Measurements from ENCODE around the gene RPS6KA1. TPM values are rescaled to one million over a fixed set of nuclear protein-coding genes. Genes with fewer than 3 reads are reported as not detected.

RPS6KA1 gene
- total and polyA plus RNA-seq, 2 of the 13 experiments (the other 11 are each of a cell fraction or from before 2014, with no cell fraction given) = 19.6 to 24.2 TPM

DNA sequence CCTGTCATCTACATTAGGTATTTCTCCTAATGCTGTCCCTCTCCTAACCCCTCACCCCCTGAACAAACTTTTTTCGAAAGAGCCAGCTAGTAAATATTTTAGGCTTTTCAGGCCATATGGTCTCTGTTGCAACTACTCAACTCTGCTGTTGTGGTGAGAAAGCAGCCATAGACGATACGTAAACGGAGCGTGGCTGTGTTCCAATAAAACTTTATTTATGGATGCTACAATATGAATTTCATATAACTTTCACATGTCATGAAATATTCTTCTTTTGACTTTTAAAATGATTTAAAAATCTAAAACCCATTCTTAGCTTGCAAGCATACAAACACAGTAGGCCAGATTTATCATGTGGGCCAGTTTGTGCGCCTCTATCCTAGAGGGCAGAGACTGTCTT is 11.2 kb upstream of the RPS6KA1 start:
- H3K27ac ChIP-seq (ENCODE audit: extremely low read length, insufficient read depth, low read length) = no peak overlapping the region
- no peaks in the 10 kb centered on the region for H3K36me3 ChIP-seq (replicated peaks in 1 of 2; ENCODE audit: control insufficient read depth in 1 of 2, insufficient read depth in 2 of 2, low read length in 2 of 2)
- WGBS (ENCODE audit: low lambda C conversion rate) = 60% methylated on average over 6 of the region's 6 CpGs
- intact Hi-C loops (cut with micrococcal nuclease; ENCODE audit: unreplicated experiment) = no loop called here
- H2AFZ ChIP-seq (ENCODE audit: low read length) = no peak overlapping the region
- no peaks in the 10 kb centered on the region for H4K20me1 ChIP-seq (ENCODE audit: insufficient read depth, low read length)
- in situ Hi-C loops (cut with HindIII; ENCODE audit: extremely low pct_ligation_motif_present, low pct_unique_long_range_greater_than_20kb) = no loop called here
- H3K27me3 ChIP-seq (ENCODE audit: control insufficient read depth in 1 of 2, insufficient read depth in 2 of 2, low read length in 2 of 2) = peaks cover 0 to 7% of the 10 kb centered on the region in 2 experiments; a peak in 3 of 5 replicates
- 0 out of 2 replicates have a peak, but pooled peaks cover 6% of the 10 kb centered on the region for H3K4me1 ChIP-seq (ENCODE audit: insufficient read depth, low read length)
- H3K79me2 ChIP-seq (ENCODE audit: insufficient read depth, low read length) = no peaks in the 10 kb centered on the region
- FAIRE-seq = no peak
- TF ChIP-seq HMG20A (CRISPR knock-in tag; IDR thresholded peaks at IDR 0.05; ENCODE audit: borderline replicate concordance) (no peak), ZNF256 (CRISPR knock-in tag; conservative IDR thresholded peaks at IDR 0.05) (no peak)
- H3K4me3 ChIP-seq (replicated peaks in 1 of 3; ENCODE audit: insufficient read depth in 1 of 3, low read depth in 2 of 3, low read length in 3 of 3) = no peak overlapping the region
- H3K4me2 ChIP-seq (ENCODE audit: low read depth, low read length) = no peak overlapping the region
- ChIA-PET POLR2A (no interaction called here), CTCF (ENCODE audit: low intra/inter-chr PET ratio, low total read pairs) (no interaction called here)
- no peak for DNase-seq (ENCODE audit: low spot score)
- no TSS peak for BruUV-seq (replicated peaks)
- H3K9me3 ChIP-seq (ENCODE audit: low read length) = no peaks in the 10 kb centered on the region
- no peak for ATAC-seq
- no peak overlapping the region for H3K9ac ChIP-seq (ENCODE audit: insufficient read depth, low read depth, low read length)

DNA sequence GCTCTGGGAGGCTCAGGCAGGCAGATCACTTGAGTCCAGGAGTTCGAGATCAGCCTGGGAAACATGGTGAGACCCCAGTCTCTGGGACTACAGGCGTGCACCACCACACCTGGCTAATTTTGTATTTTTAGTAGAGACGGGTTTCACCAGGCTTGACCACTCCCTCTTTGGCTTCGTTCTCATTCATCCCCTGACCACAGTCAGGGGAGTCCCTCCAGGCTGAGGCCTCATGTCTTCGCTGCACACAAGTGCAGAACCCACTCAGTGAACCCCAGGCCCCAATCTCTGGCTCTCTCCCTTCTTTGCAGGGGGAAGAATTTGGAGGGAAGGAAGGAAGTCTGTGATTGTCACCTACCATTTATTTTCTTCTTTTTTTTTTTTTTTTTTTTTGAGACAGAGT is 9.2 kb upstream of the RPS6KA1 start:
- no TSS peak for BruUV-seq (replicated peaks)
- peaks cover 0 to 7% of the 10 kb centered on the region in 2 experiments; a peak in 2 of 5 replicates for H3K27me3 ChIP-seq (ENCODE audit: control insufficient read depth in 1 of 2, insufficient read depth in 2 of 2, low read length in 2 of 2)
- no peaks in the 10 kb centered on the region for H3K79me2 ChIP-seq (ENCODE audit: insufficient read depth, low read length)
- no peak overlapping the region for H3K4me3 ChIP-seq (replicated peaks in 1 of 3; ENCODE audit: insufficient read depth in 1 of 3, low read depth in 2 of 3, low read length in 3 of 3)
- no peak overlapping the region for H3K4me2 ChIP-seq (ENCODE audit: low read depth, low read length)
- H3K27ac ChIP-seq (ENCODE audit: extremely low read length, insufficient read depth, low read length) = no peak overlapping the region
- ChIA-PET CTCF (ENCODE audit: low intra/inter-chr PET ratio, low total read pairs) (no interaction called here), POLR2A (no interaction called here)
- H3K4me1 ChIP-seq (ENCODE audit: insufficient read depth, low read length) = 0 out of 2 replicates have a peak, but pooled peaks cover 6% of the 10 kb centered on the region
- no peak for ATAC-seq
- no peak overlapping the region for H2AFZ ChIP-seq (ENCODE audit: low read length)
- no peak for FAIRE-seq
- intact Hi-C loops (cut with micrococcal nuclease; ENCODE audit: unreplicated experiment) (no loop called here), in situ Hi-C loops (cut with HindIII; ENCODE audit: extremely low pct_ligation_motif_present, low pct_unique_long_range_greater_than_20kb) (no loop called here)
- no peak for DNase-seq (ENCODE audit: low spot score)
- H3K36me3 ChIP-seq (replicated peaks in 1 of 2; ENCODE audit: control insufficient read depth in 1 of 2, insufficient read depth in 2 of 2, low read length in 2 of 2) = no peaks in the 10 kb centered on the region
- TF ChIP-seq, protein P1, sequence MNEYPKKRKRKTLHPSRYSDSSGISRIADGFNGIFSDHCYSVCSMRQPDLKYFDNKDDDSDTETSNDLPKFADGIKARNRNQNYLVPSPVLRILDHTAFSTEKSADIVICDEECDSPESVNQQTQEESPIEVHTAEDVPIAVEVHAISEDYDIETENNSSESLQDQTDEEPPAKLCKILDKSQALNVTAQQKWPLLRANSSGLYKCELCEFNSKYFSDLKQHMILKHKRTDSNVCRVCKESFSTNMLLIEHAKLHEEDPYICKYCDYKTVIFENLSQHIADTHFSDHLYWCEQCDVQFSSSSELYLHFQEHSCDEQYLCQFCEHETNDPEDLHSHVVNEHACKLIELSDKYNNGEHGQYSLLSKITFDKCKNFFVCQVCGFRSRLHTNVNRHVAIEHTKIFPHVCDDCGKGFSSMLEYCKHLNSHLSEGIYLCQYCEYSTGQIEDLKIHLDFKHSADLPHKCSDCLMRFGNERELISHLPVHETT (CRISPR knock-in tag; conservative IDR thresholded peaks at IDR 0.05) = no peak
- TF ChIP-seq GZF1 (CRISPR knock-in tag; IDR thresholded peaks at IDR 0.05) = no peak
- TF ChIP-seq, protein P2, sequence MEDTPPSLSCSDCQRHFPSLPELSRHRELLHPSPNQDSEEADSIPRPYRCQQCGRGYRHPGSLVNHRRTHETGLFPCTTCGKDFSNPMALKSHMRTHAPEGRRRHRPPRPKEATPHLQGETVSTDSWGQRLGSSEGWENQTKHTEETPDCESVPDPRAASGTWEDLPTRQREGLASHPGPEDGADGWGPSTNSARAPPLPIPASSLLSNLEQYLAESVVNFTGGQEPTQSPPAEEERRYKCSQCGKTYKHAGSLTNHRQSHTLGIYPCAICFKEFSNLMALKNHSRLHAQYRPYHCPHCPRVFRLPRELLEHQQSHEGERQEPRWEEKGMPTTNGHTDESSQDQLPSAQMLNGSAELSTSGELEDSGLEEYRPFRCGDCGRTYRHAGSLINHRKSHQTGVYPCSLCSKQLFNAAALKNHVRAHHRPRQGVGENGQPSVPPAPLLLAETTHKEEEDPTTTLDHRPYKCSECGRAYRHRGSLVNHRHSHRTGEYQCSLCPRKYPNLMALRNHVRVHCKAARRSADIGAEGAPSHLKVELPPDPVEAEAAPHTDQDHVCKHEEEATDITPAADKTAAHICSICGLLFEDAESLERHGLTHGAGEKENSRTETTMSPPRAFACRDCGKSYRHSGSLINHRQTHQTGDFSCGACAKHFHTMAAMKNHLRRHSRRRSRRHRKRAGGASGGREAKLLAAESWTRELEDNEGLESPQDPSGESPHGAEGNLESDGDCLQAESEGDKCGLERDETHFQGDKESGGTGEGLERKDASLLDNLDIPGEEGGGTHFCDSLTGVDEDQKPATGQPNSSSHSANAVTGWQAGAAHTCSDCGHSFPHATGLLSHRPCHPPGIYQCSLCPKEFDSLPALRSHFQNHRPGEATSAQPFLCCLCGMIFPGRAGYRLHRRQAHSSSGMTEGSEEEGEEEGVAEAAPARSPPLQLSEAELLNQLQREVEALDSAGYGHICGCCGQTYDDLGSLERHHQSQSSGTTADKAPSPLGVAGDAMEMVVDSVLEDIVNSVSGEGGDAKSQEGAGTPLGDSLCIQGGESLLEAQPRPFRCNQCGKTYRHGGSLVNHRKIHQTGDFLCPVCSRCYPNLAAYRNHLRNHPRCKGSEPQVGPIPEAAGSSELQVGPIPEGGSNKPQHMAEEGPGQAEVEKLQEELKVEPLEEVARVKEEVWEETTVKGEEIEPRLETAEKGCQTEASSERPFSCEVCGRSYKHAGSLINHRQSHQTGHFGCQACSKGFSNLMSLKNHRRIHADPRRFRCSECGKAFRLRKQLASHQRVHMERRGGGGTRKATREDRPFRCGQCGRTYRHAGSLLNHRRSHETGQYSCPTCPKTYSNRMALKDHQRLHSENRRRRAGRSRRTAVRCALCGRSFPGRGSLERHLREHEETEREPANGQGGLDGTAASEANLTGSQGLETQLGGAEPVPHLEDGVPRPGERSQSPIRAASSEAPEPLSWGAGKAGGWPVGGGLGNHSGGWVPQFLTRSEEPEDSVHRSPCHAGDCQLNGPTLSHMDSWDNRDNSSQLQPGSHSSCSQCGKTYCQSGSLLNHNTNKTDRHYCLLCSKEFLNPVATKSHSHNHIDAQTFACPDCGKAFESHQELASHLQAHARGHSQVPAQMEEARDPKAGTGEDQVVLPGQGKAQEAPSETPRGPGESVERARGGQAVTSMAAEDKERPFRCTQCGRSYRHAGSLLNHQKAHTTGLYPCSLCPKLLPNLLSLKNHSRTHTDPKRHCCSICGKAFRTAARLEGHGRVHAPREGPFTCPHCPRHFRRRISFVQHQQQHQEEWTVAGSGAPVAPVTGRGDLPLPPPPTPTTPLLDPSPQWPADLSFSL (CRISPR knock-in tag; IDR thresholded peaks at IDR 0.05) = no peak
- no peak for TF ChIP-seq ZNF484 (CRISPR knock-in tag; IDR thresholded peaks at IDR 0.05; ENCODE audit: borderline replicate concordance, low read depth)
- no peak for TF ChIP-seq ZNF619 (CRISPR knock-in tag; IDR thresholded peaks at IDR 0.05)
- no peak for TF ChIP-seq ZSCAN21 (CRISPR knock-in tag; IDR thresholded peaks at IDR 0.05; ENCODE audit: borderline replicate concordance)
- TF ChIP-seq ZNF891 (CRISPR knock-in tag; IDR thresholded peaks at IDR 0.05) = no peak
- no peak for TF ChIP-seq PRPF4 (IDR thresholded peaks at IDR 0.05; ENCODE audit: low read depth, low read length, poor library complexity, severe bottlenecking)
- TF ChIP-seq PITX1 (CRISPR knock-in tag; IDR thresholded peaks at IDR 0.05) = no peak
- no peak for TF ChIP-seq ZZZ3 (CRISPR knock-in tag; IDR thresholded peaks at IDR 0.05; ENCODE audit: borderline replicate concordance)
- WGBS (ENCODE audit: low lambda C conversion rate) = 52% methylated on average over 5 of the region's 5 CpGs
- H4K20me1 ChIP-seq (ENCODE audit: insufficient read depth, low read length) = no peaks in the 10 kb centered on the region
- H3K9me3 ChIP-seq (ENCODE audit: low read length) = no peaks in the 10 kb centered on the region
- no peak overlapping the region for H3K9ac ChIP-seq (ENCODE audit: insufficient read depth, low read depth, low read length)
